GM06990 (cell line): ENCODE results near the gene HBD.

ENCODE experiments used
- DNase-seq: peaks from one replicate; pipeline ENCODE4 v3.0.0-alpha.2; 2011; ENCODE audit not compliant: insufficient read length; ENCODE audit errors: extremely low read depth
- H3K27me3 ChIP-seq: replicated peaks from 2 replicates; pipeline ENCODE4 v1.6.0; 2011; ENCODE audit warnings: low read length; ENCODE audit not compliant: control insufficient read depth, insufficient read depth
- H3K36me3 ChIP-seq: 2 replicates; pipeline ENCODE4 v1.5.1; 2011; ENCODE audit warnings: low read length; ENCODE audit not compliant: control insufficient read depth, insufficient read depth
- H3K4me3 ChIP-seq: replicated peaks from 2 replicates; pipeline ENCODE4 v1.5.1; 2011; ENCODE audit warnings: low read depth, mild to moderate bottlenecking, control low read depth, low read length
- TF ChIP-seq, protein P1 (sequence below): IDR thresholded peaks from 2 replicates; pipeline ENCODE4 v1.5.1; 2011; ENCODE audit warnings: low read length, control low read depth, mild to moderate bottlenecking, inconsistent platforms; ENCODE audit not compliant: insufficient read depth, poor library complexity, severe bottlenecking

Gene HBD

DNA sequence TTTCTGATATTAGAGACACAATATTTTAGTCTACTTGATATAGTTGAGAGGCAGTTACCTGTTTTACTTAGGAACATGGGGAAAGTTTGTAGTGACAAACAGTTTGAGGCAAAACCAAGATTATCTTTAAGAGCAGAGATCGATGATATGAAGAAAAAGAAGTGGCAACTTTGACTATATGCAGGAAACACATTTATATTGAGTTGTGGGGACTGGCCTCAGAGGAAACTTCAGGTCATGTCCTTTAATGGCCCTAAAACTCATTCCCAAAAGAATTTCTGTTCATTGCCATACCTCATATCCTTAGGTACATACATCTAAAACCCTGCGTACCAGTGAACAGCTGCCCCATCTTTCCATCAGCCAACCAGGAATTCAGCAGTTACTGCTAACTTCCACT, 10.9 kb upstream of the HBD start:
- no peak overlapping the region for H3K4me3 ChIP-seq
- no peaks in the 10 kb centered on the region for H3K36me3 ChIP-seq
- DNase-seq, result no peak
- TF ChIP-seq, protein P1, sequence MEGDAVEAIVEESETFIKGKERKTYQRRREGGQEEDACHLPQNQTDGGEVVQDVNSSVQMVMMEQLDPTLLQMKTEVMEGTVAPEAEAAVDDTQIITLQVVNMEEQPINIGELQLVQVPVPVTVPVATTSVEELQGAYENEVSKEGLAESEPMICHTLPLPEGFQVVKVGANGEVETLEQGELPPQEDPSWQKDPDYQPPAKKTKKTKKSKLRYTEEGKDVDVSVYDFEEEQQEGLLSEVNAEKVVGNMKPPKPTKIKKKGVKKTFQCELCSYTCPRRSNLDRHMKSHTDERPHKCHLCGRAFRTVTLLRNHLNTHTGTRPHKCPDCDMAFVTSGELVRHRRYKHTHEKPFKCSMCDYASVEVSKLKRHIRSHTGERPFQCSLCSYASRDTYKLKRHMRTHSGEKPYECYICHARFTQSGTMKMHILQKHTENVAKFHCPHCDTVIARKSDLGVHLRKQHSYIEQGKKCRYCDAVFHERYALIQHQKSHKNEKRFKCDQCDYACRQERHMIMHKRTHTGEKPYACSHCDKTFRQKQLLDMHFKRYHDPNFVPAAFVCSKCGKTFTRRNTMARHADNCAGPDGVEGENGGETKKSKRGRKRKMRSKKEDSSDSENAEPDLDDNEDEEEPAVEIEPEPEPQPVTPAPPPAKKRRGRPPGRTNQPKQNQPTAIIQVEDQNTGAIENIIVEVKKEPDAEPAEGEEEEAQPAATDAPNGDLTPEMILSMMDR, result no peak
- no peaks in the 10 kb centered on the region for H3K27me3 ChIP-seq

DNA sequence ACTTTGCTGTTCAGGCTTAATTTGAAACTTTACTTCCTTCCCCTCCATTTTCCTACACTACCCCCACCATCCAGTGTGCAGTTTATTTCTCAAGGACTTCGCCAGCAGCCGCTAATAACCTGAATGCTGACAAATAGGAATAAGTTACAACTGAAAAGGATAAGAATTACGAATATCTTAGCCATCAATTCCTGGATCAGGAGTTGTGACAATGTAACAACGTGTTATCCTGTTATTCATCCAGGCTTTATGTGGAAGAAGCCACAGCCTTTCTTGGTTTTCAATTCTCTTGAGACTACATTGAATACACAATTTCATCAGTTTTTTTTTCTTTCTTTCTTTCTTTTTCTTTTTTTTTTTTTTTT, 9.5 kb upstream of the HBD start:
- no peaks in the 10 kb centered on the region for H3K27me3 ChIP-seq
- DNase-seq, result no peak
- TF ChIP-seq, protein P1, result no peak
- no peak overlapping the region for H3K4me3 ChIP-seq
- H3K36me3 ChIP-seq, result no peaks in the 10 kb centered on the region

DNA sequence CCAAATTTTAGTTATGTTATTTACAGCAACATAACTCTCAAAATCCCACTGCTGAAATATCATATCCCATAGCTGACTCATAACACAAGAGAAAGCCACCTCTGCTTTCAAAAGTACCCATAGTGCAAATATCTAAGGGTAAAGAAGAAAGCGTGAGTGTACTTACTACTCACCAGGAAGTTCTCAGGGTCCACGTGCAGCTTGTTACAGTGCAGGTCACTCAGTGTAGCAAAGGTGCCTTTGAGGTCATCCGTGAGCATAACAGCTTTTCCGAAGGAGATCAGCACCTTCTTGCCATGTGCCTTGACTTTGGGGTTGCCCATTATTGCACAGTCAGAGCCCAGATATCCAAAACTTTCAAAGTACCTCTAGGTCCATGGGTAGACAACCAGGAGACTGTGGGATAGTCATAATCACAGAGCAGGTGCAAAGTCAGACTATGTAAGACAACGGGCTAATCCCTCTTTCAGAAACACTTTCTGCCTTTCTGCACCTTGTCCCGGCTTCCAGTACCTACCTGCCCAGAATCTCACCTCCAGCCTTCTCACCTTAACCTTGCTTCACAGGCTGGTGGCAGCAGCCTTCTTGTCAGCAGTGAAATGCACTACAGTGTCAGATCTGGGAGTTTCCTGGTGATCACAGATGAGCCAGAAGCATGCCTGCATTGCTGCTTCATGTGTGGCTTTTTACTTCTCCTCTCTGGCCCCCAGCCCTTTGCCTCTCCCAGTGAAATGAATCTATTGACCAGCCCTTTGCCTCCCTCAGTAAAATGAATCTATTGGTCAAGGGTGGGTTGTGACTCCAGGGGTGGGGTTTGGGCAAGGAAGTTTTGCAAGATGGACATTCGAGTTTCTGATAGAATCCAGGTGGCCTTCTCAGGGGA, 8.9 kb upstream of the HBD start:
- no peak overlapping the region for H3K4me3 ChIP-seq
- no peaks in the 10 kb centered on the region for H3K27me3 ChIP-seq
- TF ChIP-seq, protein P1, result no peak
- DNase-seq, result no peak
- no peaks in the 10 kb centered on the region for H3K36me3 ChIP-seq

DNA sequence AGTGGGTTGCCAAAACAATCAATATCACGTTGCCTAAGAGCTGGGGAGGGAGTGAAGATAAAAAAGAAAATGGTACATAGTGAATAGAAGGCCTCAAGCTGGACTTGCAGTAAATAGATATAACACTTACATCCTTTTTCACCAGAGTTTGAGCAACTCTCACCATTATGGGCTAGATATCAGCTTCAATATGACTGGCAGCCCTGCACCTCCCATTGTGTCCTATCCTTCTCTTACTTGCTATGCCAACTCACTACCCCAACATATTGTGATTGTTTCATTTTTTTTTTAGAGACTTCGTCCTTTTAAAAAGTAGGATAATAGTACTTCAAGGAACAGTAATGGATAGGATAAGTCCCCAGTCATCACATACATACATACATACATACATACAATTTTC, 7.9 kb upstream of the HBD start:
- no peak overlapping the region for H3K4me3 ChIP-seq
- DNase-seq, result no peak
- TF ChIP-seq, protein P1, result no peak
- no peaks in the 10 kb centered on the region for H3K27me3 ChIP-seq
- H3K36me3 ChIP-seq, result no peaks in the 10 kb centered on the region

DNA sequence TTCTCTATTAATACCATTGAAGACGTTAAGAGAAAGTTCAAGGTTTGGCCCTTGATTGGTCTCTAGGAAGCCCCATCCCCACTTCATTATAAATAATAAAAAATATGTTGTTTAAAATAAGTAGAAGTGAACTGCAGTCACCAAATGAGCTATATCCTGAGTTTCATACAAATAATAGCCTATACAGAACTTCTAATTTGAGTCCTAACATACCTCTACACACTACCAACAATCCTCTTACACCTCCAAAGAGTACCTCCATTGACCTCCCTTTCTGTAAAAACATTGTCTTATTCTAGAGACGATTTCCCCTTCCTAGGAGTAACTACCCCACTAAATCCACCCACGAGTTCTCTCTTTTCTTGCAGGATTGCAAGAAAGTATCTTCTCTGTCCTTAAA, 7.2 kb upstream of the HBD start:
- TF ChIP-seq, protein P1, result no peak
- no peak for DNase-seq
- Histone ChIP-seq H3K4me3 (no peak overlapping the region), H3K36me3 (no peaks in the 10 kb centered on the region), H3K27me3 (no peaks in the 10 kb centered on the region)
